ENCODE data around the gene TRIP4.

DNA sequence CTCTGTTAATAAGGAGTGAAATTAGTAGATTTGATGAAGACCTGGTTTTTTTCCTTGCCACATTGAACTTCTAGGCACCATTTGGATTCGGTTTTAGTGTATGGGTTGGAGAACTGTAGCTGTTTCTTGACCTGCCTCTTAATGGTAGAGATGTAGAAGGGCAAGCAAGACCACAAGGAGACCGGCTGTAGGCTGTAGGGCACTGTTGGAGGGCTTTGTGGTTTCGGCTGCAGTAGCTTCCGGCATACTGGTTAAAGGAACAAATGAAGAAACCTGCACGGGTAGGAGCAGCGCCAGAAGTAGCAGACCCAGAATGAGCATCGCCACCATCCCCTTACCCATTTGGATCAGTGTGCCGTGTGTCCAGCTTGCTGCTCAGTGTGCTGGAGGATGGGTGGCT is 14.3 kb upstream of the TRIP4 start:
- TF ChIP-seq POLR2A (IDR thresholded peaks at IDR 0.05), result no peak
- TF ChIP-seq CTCF (IDR thresholded peaks at IDR 0.05), result no peak

Measured in body of pancreas (tissue), 4 donors.